Measurements from ENCODE around the gene PLK3.
A peak's percentile ranks its signal among the peaks of the same experiment; 100 is the strongest.
"Not testable (repeated sequence)": the region's sequence is repeated elsewhere in the genome, so short reads cannot be mapped to it uniquely, and the experiment has no call there.

Gene PLK3

DNA sequence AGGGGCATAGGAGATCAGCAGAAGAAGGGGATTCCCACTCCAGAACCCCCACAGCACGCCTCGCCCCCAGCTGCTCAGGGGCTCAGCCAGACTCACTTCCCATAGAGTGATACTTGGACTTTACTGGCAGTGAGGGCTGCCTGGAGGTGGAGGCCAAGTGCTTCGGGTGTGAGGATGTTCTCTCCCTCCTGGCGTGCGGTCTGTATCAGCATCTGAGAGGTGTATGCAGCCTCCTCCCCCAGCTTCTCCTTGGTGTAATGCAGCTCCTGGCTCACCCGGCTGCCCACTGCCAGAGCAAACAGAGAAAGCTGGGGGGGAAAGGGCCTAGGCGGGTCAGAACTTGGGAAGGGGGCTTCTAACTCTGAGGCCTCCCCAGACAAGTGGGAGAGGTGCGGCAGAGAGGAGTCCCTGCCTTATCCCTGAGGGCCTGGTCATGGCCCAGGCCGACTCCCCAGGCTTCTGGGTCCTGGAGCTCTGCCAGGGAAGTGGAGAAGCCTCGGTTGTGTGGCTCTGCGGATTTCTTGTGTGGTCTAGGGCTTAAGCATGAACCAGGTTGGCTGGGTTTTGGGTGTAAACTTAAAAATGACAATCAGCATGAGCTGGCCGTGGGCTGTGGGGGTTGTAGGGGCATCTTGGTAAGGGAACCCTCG, 32.0 kb downstream of the PLK3 start:
- DNase-seq: no peak
- Histone ChIP-seq H3K4me1 (peaks cover 0 to 6% (median 0%) of the 10 kb centered on the region in 4 donors), H3K27me3 (no peaks in the 10 kb centered on the region), H3K36me3 (peaks cover 0 to 13% (median 0%) of the 10 kb centered on the region in 3 donors), H3K4me3 (no peak overlapping the region), H3K27ac (no peak overlapping the region), H3K9me3 (no peaks in the 10 kb centered on the region)
- TF ChIP-seq, protein P1, sequence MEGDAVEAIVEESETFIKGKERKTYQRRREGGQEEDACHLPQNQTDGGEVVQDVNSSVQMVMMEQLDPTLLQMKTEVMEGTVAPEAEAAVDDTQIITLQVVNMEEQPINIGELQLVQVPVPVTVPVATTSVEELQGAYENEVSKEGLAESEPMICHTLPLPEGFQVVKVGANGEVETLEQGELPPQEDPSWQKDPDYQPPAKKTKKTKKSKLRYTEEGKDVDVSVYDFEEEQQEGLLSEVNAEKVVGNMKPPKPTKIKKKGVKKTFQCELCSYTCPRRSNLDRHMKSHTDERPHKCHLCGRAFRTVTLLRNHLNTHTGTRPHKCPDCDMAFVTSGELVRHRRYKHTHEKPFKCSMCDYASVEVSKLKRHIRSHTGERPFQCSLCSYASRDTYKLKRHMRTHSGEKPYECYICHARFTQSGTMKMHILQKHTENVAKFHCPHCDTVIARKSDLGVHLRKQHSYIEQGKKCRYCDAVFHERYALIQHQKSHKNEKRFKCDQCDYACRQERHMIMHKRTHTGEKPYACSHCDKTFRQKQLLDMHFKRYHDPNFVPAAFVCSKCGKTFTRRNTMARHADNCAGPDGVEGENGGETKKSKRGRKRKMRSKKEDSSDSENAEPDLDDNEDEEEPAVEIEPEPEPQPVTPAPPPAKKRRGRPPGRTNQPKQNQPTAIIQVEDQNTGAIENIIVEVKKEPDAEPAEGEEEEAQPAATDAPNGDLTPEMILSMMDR (IDR thresholded peaks at IDR 0.05): no peak
- intact Hi-C loops (cut with DNase I; ENCODE audit: low total_unique reads): no loop called here

DNA sequence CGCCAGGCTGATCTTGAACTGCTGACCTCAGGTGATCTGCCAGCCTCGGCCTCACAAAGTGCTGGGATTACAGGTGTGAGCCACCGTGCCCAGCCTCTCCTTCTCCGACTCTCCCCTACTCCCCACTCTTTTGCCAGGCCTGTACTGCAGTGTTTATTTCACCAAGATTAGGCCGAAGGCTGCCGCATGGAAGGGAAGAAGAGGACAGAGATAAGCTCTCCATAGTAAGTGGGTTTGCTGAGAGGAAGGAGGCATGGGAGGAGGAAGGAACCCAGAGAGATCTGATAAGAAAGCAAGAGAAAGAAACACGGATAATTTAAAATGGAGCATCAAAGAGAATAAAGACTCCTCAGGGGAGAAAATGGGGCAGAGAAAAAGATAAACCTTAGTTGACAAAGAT, 34.2 kb downstream of the PLK3 start:
- Histone ChIP-seq H3K9me3 (no peaks in the 10 kb centered on the region), H3K4me1 (peaks cover 0 to 6% (median 0%) of the 10 kb centered on the region in 4 donors), H3K4me3 (no peak overlapping the region), H3K27ac (no peak overlapping the region), H3K36me3 (peaks cover 0 to 3% (median 0%) of the 10 kb centered on the region in 3 donors), H3K27me3 (no peaks in the 10 kb centered on the region)
- DNase-seq: no peak
- intact Hi-C loops (cut with DNase I; ENCODE audit: low total_unique reads): no loop called here
- TF ChIP-seq, protein P1 (IDR thresholded peaks at IDR 0.05): no peak

DNA sequence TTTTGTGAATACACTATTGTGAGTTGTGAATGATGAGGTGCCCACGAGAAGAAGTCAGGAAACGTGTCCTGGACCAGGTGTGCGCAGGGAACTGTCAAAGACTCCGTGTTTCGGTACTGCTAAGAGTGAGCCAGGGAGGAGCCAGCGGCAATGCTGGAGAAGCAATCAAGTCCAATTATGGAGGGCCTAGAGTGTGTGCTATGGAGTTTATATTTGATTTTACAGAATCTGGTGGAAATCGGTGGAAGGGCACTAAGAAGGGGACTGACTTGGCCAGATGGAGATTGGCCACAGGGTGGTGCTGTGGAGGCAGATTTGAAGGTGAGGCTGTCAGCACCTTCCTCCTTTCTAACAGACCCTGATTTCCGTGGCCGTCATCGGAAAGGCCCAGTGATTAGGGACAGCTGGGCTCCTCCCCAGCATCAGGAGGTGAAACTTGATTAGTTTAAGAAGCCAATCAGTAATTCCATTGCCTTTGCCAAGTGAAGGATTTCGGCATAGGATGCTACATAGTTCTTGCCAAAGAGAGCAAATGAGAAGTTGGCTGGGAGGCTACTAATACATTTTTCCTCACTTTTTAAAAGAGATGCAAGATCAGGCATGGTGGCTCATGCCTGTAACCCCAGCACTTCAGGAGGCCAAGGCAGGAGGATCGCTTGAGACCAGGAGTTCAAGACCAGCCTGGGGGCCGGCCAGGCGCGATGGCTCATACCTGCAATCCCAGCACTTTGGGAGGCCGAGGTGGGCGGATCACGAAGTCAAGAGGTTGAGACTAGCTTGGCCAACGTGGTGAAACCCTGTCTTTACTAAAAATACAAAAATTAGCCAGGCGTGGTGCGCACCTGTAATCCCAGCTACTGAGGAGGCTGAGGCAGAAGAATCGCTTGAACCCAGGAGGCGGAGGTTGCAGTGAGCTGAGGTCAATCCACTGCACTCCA, 35.8 kb downstream of the PLK3 start:
- TF ChIP-seq, protein P1 (IDR thresholded peaks at IDR 0.05): peak; percentile 74 to 82
- Histone ChIP-seq H3K36me3 (no peaks in the 10 kb centered on the region), H3K9me3 (no peaks in the 10 kb centered on the region), H3K27me3 (no peaks in the 10 kb centered on the region), H3K27ac (no peak overlapping the region), H3K4me1 (peaks cover 0 to 6% (median 0%) of the 10 kb centered on the region in 4 donors), H3K4me3 (no peak overlapping the region)
- peak; percentile 84 to 90 for DNase-seq
- intact Hi-C loops (cut with DNase I; ENCODE audit: low total_unique reads): loop anchor here (5.0 kb wide), 1 partner anchor 176 kb away; the partner anchor contains the start of genes HECTD3 and UROD

DNA sequence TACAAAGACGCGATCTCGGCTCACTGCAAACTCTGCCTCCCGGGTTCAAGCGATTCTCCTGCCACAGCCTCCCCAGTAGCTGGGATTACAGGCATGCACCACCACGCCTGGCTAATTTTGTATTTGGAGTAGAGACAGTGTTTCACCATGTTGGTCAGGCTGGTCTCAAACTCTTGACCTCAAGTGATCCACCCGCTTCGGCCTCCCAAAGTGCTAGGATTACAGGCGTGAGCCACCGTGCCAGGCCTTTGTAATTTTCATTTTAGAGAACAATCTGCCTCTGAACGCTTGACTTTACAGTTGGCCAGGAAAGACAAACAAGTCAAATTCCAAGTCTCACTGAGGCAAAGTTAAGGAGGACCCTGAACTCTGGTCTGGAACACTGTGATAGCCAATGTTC, 38.1 kb downstream of the PLK3 start:
- not testable (repeated sequence) for H3K36me3 ChIP-seq, DNase-seq, H3K4me3 ChIP-seq, H3K9me3 ChIP-seq, H3K27me3 ChIP-seq, H3K27ac ChIP-seq
- intact Hi-C loops (cut with DNase I; ENCODE audit: low total_unique reads): loop anchor here (5.0 kb wide), 1 partner anchor 174 kb away; the partner anchor contains the start of genes HECTD3 and UROD
- H3K4me1 ChIP-seq: peaks cover 0 to 24% (median 3%) of the 10 kb centered on the region in 4 donors

DNA sequence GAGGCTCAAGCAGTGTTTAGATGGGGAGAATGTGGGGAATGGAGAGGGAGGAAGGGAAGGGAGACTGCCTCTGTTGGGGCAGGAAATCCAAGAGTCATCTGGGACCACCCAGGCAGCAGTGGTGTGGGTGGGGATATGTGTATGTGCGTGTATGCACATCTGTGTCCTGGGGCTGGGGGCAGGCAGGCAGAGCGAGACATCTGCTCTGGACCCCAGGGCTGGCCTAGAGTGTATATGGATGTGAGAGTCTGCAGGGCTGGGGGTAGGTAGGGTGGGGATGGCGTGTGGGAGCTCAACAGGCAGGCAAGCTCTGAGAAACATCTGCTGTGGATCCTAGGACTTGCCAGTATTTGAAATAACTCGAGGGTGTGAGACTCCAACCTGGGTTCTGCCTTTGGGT, 39.4 kb downstream of the PLK3 start:
- H3K9me3 ChIP-seq: no peaks in the 10 kb centered on the region
- no peak for DNase-seq
- intact Hi-C loops (cut with DNase I; ENCODE audit: low total_unique reads): loop anchor here (5.0 kb wide), 1 partner anchor 173 kb away; the partner anchor contains the start of genes HECTD3 and UROD
- no peak overlapping the region for H3K27ac ChIP-seq
- no peak overlapping the region for H3K4me3 ChIP-seq
- H3K4me1 ChIP-seq: peaks cover 0 to 28% (median 3%) of the 10 kb centered on the region in 4 donors
- TF ChIP-seq, protein P1 (IDR thresholded peaks at IDR 0.05): no peak
- H3K36me3 ChIP-seq: no peaks in the 10 kb centered on the region
- no peaks in the 10 kb centered on the region for H3K27me3 ChIP-seq

DNA sequence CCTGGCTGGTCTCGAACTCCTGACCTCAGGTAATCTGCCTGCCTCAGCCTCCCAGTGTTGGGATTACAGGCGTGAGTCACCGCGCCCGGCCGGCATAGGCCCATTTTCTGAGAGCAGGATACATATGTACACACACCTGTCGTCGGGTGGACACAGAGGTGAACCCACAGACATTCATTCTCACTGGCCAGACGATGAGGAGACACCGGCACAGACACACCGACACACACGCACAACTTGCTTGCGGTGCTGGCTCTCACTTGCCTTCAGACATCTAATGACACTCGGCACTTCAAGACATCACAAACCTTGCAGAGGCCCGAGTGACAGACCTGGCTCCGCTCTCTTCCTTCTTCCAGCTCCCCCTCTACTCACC, 42.3 kb downstream of the PLK3 start:
- Histone ChIP-seq H3K4me3 (peak overlapping the region; percentile 54 to 74), H3K9me3 (no peaks in the 10 kb centered on the region), H3K4me1 (peaks cover 0 to 22% (median 3%) of the 10 kb centered on the region in 4 donors), H3K27me3 (no peaks in the 10 kb centered on the region), H3K36me3 (no peaks in the 10 kb centered on the region), H3K27ac (peak overlapping the region; percentile 71 to 72)
- TF ChIP-seq, protein P1 (IDR thresholded peaks at IDR 0.05): no peak
- intact Hi-C loops (cut with DNase I; ENCODE audit: low total_unique reads): no loop called here
- DNase-seq: no peak
